Natural killer cell (primary cell): Measurements from ENCODE around the gene LEF1. TPM values are rescaled to one million over a fixed set of nuclear protein-coding genes. Genes with fewer than 3 reads are reported as not detected.
"Not testable (repeated sequence)": the region's sequence is repeated elsewhere in the genome, so short reads cannot be mapped to it uniquely, and the experiment has no call there.

Experiments used
- ATAC-seq, 3 donors: fragments of 150-1000 bp in 2 of 3; fragments of 200-7000 bp in 1 of 3; cut with Tn5 transposase; 1 replicate in 1 of 3; 2 replicates in 2 of 3; pipeline ENCODE4 v1.10.0; 2021; ENCODE audit warnings: mild to moderate bottlenecking in 2 of 3, moderate library complexity in 2 of 3
- DNase-seq, 2 donors: peaks; one replicate each; pipeline versions ENCODE4 v3.0.0 to v3.0.0-alpha.2; 2013 to 2021; ENCODE audit warnings: mixed read lengths in 1 of 2
- H3K27ac ChIP-seq: one replicate; pipeline ENCODE4 v1.5.1; 2013; ENCODE audit warnings: mild to moderate bottlenecking, low read length
- H3K27me3 ChIP-seq: one replicate; pipeline ENCODE4 v1.6.1; 2013; ENCODE audit warnings: low read length; ENCODE audit not compliant: control insufficient read depth, insufficient read depth
- H3K36me3 ChIP-seq: one replicate; pipeline ENCODE4 v1.6.1; 2013; ENCODE audit warnings: low read length; ENCODE audit not compliant: control insufficient read depth, insufficient read depth
- H3K4me1 ChIP-seq: one replicate; pipeline ENCODE4 v1.6.1; 2013; ENCODE audit warnings: low read length; ENCODE audit not compliant: control insufficient read depth, insufficient read depth
- H3K4me3 ChIP-seq: one replicate; pipeline ENCODE4 v1.5.1; 2013; ENCODE audit warnings: low read length
- H3K9me3 ChIP-seq: one replicate; pipeline ENCODE4 v1.6.1; 2013; ENCODE audit warnings: low read length; ENCODE audit not compliant: control insufficient read depth, insufficient read depth
- H3K27ac Mint-ChIP-seq, 2 donors: one replicate each; pipeline ENCODE4 v1.8.0; 2022; ENCODE audit warnings: mild to moderate bottlenecking in 2 of 2, mixed read lengths in 2 of 2, moderate library complexity in 1 of 2
- H3K27me3 Mint-ChIP-seq, 2 donors: one replicate each; pipeline ENCODE4 v1.8.0; 2022; ENCODE audit warnings: low read depth in 2 of 2, mixed read lengths in 2 of 2
- H3K36me3 Mint-ChIP-seq: one replicate; pipeline ENCODE4 v1.8.0; 2022; ENCODE audit warnings: mixed read lengths
- H3K4me1 Mint-ChIP-seq, 2 donors: one replicate each; pipeline ENCODE4 v1.8.0; 2022; ENCODE audit warnings: mixed read lengths in 2 of 2
- H3K4me3 Mint-ChIP-seq: one replicate; pipeline ENCODE4 v1.8.0; 2022; ENCODE audit warnings: mild to moderate bottlenecking, moderate library complexity, mixed read lengths
- H3K9me3 Mint-ChIP-seq, 2 donors: one replicate each; pipeline ENCODE4 v1.8.0; 2022; ENCODE audit warnings: mixed read lengths in 2 of 2
- WGBS: methylation state at CpG from one replicate; pipeline ENCODE4 v1.1.7; 2013; ENCODE audit warnings: missing lambda C conversion rate; ENCODE audit not compliant: insufficient coverage; 5-methylcytosine and 5-hydroxymethylcytosine counted together
- intact Hi-C: fragments of 100-400 bp; cut with micrococcal nuclease; formaldehyde crosslinking; loops from one replicate; pipeline ENCODE4 v1.14.2; 2022
- total RNA-seq, 4 donors: library from RNA; stranded (reverse); fragments of 120-200 nt in 1 of 4; gene quantifications; one replicate each; pipeline versions ENCODE4 v1.2.3 to v1.2.4, GENCODE V29; 2013 to 2022
- TF ChIP-seq, protein P1 (sequence below): fragments of 200-600 bp; IDR thresholded peaks from one replicate; pipeline ENCODE4 v1.8.0; 2022; ENCODE audit warnings: antibody characterized with exemption

The LEF1 gene
- total RNA-seq, 3 donors from 2014 or later (not counting 1 experiment from before 2014, with no cell fraction given): 18.7 to 39.8 (median 24.5) TPM

DNA sequence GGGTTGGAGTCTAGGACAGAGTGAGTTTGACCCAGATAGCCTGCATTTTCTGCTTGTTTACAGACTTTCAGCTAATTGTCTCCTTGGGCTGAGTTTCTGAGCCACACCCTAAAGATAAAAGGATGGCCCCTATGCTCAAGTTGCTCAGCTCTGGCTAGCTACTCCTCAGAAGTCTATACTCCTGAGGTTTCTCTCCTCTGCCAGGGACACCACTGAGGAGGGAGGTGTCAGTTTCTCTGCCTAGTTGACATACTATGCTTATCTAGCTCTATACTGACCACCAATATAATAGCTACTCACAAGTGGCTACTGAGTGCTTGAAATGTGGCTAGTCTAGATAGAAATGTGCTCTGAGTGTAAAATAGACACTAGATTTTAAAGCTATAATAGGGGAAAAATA, 155.4 kb downstream of the LEF1 start:
- intact Hi-C loops: no loop called here
- peaks cover 16% of the 10 kb centered on the region for H3K36me3 ChIP-seq

DNA sequence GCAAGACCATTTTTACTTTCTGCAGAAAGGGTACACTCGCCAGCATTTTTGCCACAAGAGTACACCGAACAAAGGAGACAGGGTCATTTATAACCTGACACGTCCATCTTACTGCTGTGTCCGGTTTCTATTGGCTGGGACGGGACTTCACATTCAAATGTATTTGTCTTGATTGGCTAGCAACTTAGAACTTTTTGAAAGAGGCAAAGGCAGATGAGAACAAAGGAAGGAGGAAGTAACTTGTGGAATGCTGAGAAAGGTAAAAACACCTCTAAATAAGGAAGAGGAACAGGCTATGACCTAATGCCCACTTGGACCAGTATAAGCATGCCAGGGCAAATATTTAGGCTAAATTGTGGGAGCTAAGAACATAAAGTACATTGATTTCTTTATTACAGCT, 156.3 kb downstream of the LEF1 start:
- DNase-seq, ATAC-seq, H3K4me3 Mint-ChIP-seq, intact Hi-C loops, H3K9me3 ChIP-seq, H3K4me3 ChIP-seq, H3K9me3 Mint-ChIP-seq, H3K27me3 ChIP-seq, H3K27me3 Mint-ChIP-seq, H3K27ac Mint-ChIP-seq, H3K27ac ChIP-seq, H3K4me1 ChIP-seq, H3K36me3 Mint-ChIP-seq: not testable (repeated sequence)
- peaks cover 16% of the 10 kb centered on the region for H3K36me3 ChIP-seq
- H3K4me1 Mint-ChIP-seq: peaks cover 5 to 18% of the 10 kb centered on the region in 2 donors
- 98% methylated on average over 5 of the region's 5 CpGs for WGBS

More for the DNA sequence above, 155.4 kb downstream of the LEF1 start:
- DNase-seq: no peak
- H3K27ac Mint-ChIP-seq: no peak overlapping the region
- H3K27me3 Mint-ChIP-seq: no peaks in the 10 kb centered on the region
- Histone ChIP-seq H3K4me3 (no peak overlapping the region), H3K27ac (no peak overlapping the region), H3K9me3 (no peaks in the 10 kb centered on the region), H3K27me3 (no peaks in the 10 kb centered on the region), H3K4me1 (peaks cover 3% of the 10 kb centered on the region)
- peak in 1 of 3 donors; percentile 57 for ATAC-seq
- H3K9me3 Mint-ChIP-seq: no peaks in the 10 kb centered on the region
- H3K36me3 Mint-ChIP-seq: peaks cover 8% of the 10 kb centered on the region
- H3K4me1 Mint-ChIP-seq: peaks cover 4 to 18% of the 10 kb centered on the region in 2 donors
- H3K4me3 Mint-ChIP-seq: no peak overlapping the region
- TF ChIP-seq, protein P1, sequence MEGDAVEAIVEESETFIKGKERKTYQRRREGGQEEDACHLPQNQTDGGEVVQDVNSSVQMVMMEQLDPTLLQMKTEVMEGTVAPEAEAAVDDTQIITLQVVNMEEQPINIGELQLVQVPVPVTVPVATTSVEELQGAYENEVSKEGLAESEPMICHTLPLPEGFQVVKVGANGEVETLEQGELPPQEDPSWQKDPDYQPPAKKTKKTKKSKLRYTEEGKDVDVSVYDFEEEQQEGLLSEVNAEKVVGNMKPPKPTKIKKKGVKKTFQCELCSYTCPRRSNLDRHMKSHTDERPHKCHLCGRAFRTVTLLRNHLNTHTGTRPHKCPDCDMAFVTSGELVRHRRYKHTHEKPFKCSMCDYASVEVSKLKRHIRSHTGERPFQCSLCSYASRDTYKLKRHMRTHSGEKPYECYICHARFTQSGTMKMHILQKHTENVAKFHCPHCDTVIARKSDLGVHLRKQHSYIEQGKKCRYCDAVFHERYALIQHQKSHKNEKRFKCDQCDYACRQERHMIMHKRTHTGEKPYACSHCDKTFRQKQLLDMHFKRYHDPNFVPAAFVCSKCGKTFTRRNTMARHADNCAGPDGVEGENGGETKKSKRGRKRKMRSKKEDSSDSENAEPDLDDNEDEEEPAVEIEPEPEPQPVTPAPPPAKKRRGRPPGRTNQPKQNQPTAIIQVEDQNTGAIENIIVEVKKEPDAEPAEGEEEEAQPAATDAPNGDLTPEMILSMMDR: no peak

DNA sequence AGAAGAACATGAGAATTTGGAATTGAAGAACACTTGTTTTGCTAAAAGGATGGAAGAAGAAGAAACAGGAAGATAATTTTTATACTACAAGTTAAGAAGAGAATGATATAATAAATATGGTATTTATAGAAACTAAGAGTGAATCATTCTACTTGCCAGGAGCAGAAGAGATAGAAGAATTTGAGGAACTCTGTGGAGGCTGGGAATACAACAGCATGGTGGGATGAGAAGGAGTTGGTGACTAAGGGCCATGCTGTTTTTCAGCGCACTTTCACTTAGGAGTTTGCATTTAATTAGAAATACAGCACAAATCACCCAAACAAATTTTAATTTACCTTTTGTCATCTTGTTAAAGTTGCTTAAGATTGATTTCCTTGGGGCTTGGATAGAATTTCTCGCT, 158.6 kb downstream of the LEF1 start:
- H3K36me3 Mint-ChIP-seq: peaks cover 2% of the 10 kb centered on the region
- Histone ChIP-seq H3K4me1 (peaks cover 3% of the 10 kb centered on the region), H3K27me3 (no peaks in the 10 kb centered on the region), H3K36me3 (peaks cover 8% of the 10 kb centered on the region), H3K4me3 (no peak overlapping the region), H3K27ac (no peak overlapping the region), H3K9me3 (no peaks in the 10 kb centered on the region)
- intact Hi-C loops: no loop called here
- no peak overlapping the region for H3K4me3 Mint-ChIP-seq
- H3K27ac Mint-ChIP-seq: no peak overlapping the region
- 100% methylated on average over 1 of the region's 2 CpGs for WGBS
- ATAC-seq (no peak), DNase-seq (no peak)
- TF ChIP-seq, protein P1: no peak
- no peaks in the 10 kb centered on the region for H3K9me3 Mint-ChIP-seq
- H3K4me1 Mint-ChIP-seq: peaks cover 10 to 25% of the 10 kb centered on the region in 2 donors
- H3K27me3 Mint-ChIP-seq: no peaks in the 10 kb centered on the region

DNA sequence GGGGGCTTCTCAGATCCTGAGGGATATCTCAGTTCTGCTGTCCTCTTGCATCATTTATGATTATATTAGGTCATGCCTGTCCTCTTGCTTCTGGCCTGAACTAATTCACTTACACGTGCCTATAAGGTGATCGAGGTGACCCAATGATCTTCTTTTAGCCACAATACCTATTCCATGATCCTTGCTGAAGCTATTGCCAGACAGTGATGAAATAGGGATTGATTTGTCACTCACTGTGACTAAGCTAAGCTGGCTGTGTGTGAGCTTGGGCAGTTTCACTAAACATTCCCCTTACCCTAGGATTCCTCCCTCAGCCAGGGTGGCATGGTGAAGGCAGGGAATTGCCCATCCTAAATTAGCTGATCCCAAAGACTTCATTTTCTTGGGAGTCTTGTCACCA, 160.0 kb downstream of the LEF1 start:
- no peak overlapping the region for H3K4me3 Mint-ChIP-seq
- peaks cover 2% of the 10 kb centered on the region for H3K36me3 ChIP-seq
- no peak overlapping the region for H3K27ac Mint-ChIP-seq
- H3K36me3 Mint-ChIP-seq: no peaks in the 10 kb centered on the region
- TF ChIP-seq, protein P1: no peak
- intact Hi-C loops: no loop called here
- 94% methylated on average over 2 of the region's 2 CpGs for WGBS
- peaks cover 10 to 24% of the 10 kb centered on the region in 2 donors for H3K4me1 Mint-ChIP-seq
- H3K9me3 Mint-ChIP-seq: no peaks in the 10 kb centered on the region
- no peaks in the 10 kb centered on the region for H3K9me3 ChIP-seq
- H3K4me1 ChIP-seq: peaks cover 3% of the 10 kb centered on the region
- no peaks in the 10 kb centered on the region for H3K27me3 Mint-ChIP-seq
- H3K27ac ChIP-seq: no peak overlapping the region
- no peak overlapping the region for H3K4me3 ChIP-seq
- DNase-seq (no peak), ATAC-seq (no peak)
- no peaks in the 10 kb centered on the region for H3K27me3 ChIP-seq
